HEK293 (cell line): Measurements from ENCODE around the gene GALNT9.

Source experiments
- CTCF ChIP-seq: fragments of 450-650 bp; formaldehyde crosslinking; IDR thresholded peaks from 2 replicates; pipeline ENCODE4 v1.5.1; 2016; ENCODE audit warnings: missing biosample characterization, missing genetic modification characterization
- ZFHX2 ChIP-seq: fragments of 450-650 bp; formaldehyde crosslinking; conservative IDR thresholded peaks from 2 replicates; pipeline ENCODE4 v1.5.1; 2016; ENCODE audit warnings: missing biosample characterization, missing genetic modification characterization
- ZNF121 ChIP-seq: fragments of 450-650 bp; formaldehyde crosslinking; IDR thresholded peaks from 2 replicates; pipeline ENCODE4 v1.5.1; 2016; ENCODE audit warnings: missing biosample characterization, missing genetic modification characterization
- ZNF140 ChIP-seq: fragments of 450-650 bp; formaldehyde crosslinking; IDR thresholded peaks from 2 replicates; pipeline ENCODE4 v1.5.1; 2016; ENCODE audit warnings: missing biosample characterization, missing genetic modification characterization
- ZNF175 ChIP-seq: fragments of 450-650 bp; formaldehyde crosslinking; IDR thresholded peaks from 2 replicates; pipeline ENCODE4 v1.5.1; 2016; ENCODE audit warnings: missing biosample characterization, missing genetic modification characterization
- TF ChIP-seq, protein P1 (sequence below): fragments of 450-650 bp; formaldehyde crosslinking; IDR thresholded peaks from 2 replicates; pipeline ENCODE4 v1.5.1; 2016; ENCODE audit warnings: missing biosample characterization, missing genetic modification characterization

- TF ChIP-seq, protein P1, sequence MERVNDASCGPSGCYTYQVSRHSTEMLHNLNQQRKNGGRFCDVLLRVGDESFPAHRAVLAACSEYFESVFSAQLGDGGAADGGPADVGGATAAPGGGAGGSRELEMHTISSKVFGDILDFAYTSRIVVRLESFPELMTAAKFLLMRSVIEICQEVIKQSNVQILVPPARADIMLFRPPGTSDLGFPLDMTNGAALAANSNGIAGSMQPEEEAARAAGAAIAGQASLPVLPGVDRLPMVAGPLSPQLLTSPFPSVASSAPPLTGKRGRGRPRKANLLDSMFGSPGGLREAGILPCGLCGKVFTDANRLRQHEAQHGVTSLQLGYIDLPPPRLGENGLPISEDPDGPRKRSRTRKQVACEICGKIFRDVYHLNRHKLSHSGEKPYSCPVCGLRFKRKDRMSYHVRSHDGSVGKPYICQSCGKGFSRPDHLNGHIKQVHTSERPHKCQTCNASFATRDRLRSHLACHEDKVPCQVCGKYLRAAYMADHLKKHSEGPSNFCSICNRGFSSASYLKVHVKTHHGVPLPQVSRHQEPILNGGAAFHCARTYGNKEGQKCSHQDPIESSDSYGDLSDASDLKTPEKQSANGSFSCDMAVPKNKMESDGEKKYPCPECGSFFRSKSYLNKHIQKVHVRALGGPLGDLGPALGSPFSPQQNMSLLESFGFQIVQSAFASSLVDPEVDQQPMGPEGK (tag by site-specific recombination), result no peak
- TF ChIP-seq ZNF140 (tag by site-specific recombination) (no peak), ZFHX2 (tag by site-specific recombination) (no peak), ZNF121 (no peak), ZNF175 (tag by site-specific recombination) (no peak), CTCF (tag by site-specific recombination) (no peak)
These were observed 8.6 kb downstream of the GALNT9 start for GRCh38 chr12:132320767-132321211.
